ENCODE measurements around the gene ICA1.

DNA sequence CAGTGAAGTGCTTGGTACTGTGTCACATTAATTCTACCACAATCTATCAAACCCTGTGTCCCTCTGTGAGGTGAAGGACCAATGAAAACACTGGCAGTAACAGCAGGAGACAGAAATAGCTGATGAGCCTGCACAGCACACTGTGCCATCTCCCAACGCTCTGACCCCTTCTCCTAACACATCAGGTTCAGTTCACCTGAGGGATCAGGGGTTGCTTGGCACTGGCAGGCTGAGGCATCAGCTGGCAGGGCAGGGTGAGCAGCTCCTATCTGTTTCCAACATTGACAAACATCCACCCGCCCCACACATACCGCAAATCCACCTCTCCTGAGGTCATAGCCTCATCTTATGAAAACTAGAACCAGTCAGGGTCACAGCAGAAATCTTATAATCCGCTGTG is 120.9 kb downstream of the ICA1 start:
- TF ChIP-seq HMG20B (CRISPR knock-in tag; conservative IDR thresholded peaks at IDR 0.05) (no peak), NR1H2 (CRISPR knock-in tag; IDR thresholded peaks at IDR 0.05; ENCODE audit: borderline replicate concordance, low read depth) (no peak), NCOR1 (IDR thresholded peaks at IDR 0.05; ENCODE audit: borderline replicate concordance, low read length) (no peak), HDAC1 (CRISPR knock-in tag; IDR thresholded peaks at IDR 0.05) (no peak), ZNF761 (CRISPR knock-in tag; conservative IDR thresholded peaks at IDR 0.05) (no peak), RBM39 (IDR thresholded peaks at IDR 0.05; ENCODE audit: low read depth, low read length, poor library complexity, severe bottlenecking) (no peak), NFKB2 (CRISPR knock-in tag; IDR thresholded peaks at IDR 0.05; ENCODE audit: borderline replicate concordance) (no peak), U2AF1 (optimal IDR thresholded peaks at IDR 0.05; ENCODE audit: low read depth, low read length) (no peak), NBN (conservative IDR thresholded peaks at IDR 0.05) (no peak), ELF1 (CRISPR knock-in tag; IDR thresholded peaks at IDR 0.05) (no peak), ZNF781 (CRISPR knock-in tag; IDR thresholded peaks at IDR 0.05; ENCODE audit: borderline replicate concordance, not compliant biosample characterization) (no peak), CHD2 (IDR thresholded peaks at IDR 0.05; ENCODE audit: low read depth, low read length) (no peak), ZNF138 (CRISPR knock-in tag; IDR thresholded peaks at IDR 0.05; ENCODE audit: low read depth) (no peak)
- TF ChIP-seq, protein P1, sequence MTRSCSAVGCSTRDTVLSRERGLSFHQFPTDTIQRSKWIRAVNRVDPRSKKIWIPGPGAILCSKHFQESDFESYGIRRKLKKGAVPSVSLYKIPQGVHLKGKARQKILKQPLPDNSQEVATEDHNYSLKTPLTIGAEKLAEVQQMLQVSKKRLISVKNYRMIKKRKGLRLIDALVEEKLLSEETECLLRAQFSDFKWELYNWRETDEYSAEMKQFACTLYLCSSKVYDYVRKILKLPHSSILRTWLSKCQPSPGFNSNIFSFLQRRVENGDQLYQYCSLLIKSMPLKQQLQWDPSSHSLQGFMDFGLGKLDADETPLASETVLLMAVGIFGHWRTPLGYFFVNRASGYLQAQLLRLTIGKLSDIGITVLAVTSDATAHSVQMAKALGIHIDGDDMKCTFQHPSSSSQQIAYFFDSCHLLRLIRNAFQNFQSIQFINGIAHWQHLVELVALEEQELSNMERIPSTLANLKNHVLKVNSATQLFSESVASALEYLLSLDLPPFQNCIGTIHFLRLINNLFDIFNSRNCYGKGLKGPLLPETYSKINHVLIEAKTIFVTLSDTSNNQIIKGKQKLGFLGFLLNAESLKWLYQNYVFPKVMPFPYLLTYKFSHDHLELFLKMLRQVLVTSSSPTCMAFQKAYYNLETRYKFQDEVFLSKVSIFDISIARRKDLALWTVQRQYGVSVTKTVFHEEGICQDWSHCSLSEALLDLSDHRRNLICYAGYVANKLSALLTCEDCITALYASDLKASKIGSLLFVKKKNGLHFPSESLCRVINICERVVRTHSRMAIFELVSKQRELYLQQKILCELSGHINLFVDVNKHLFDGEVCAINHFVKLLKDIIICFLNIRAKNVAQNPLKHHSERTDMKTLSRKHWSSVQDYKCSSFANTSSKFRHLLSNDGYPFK (CRISPR knock-in tag; IDR thresholded peaks at IDR 0.05; ENCODE audit: borderline replicate concordance): no peak
